Mesendoderm (in vitro differentiated cells): ENCODE measurements around the gene PPT1.
"Not testable (repeated sequence)": the region's sequence is repeated elsewhere in the genome, so short reads cannot be mapped to it uniquely, and the experiment has no call there.

Source experiments
- DNase-seq: peaks from one replicate; pipeline ENCODE4 v3.0.0; 2013
- H2AK5ac ChIP-seq: 2 replicates; pipeline ENCODE4 v1.6.1; 2013; ENCODE audit warnings: low read length, inconsistent platforms
- H2BK120ac ChIP-seq: 2 replicates; pipeline ENCODE4 v1.6.1; 2013; ENCODE audit warnings: low read depth, mild to moderate bottlenecking, low read length, moderate library complexity, mixed read lengths
- H2BK15ac ChIP-seq: replicated peaks from 2 replicates; pipeline ENCODE4 v1.6.1; 2013; ENCODE audit warnings: low read depth, mild to moderate bottlenecking, moderate library complexity
- H2BK5ac ChIP-seq: 2 replicates; pipeline ENCODE4 v1.6.1; 2013; ENCODE audit warnings: low read length, inconsistent platforms
- H3K18ac ChIP-seq: 2 replicates; pipeline ENCODE4 v1.6.1; 2013; ENCODE audit warnings: mild to moderate bottlenecking, low read length, mixed read lengths
- H3K23ac ChIP-seq: one replicate; pipeline ENCODE4 v1.6.1; 2013; ENCODE audit warnings: low read length
- H3K27ac ChIP-seq: 2 replicates; pipeline ENCODE4 v1.5.1; 2013; ENCODE audit warnings: low read depth, mild to moderate bottlenecking, inconsistent platforms, low read length, moderate library complexity
- H3K27me3 ChIP-seq: 2 replicates; pipeline ENCODE4 v1.6.1; 2013; ENCODE audit warnings: low read length, control low read depth, mild to moderate bottlenecking, inconsistent platforms; ENCODE audit not compliant: insufficient read depth, poor library complexity
- H3K36me3 ChIP-seq: 2 replicates; pipeline ENCODE4 v1.6.1; 2013; ENCODE audit warnings: low read length, inconsistent platforms; ENCODE audit not compliant: control insufficient read depth, insufficient read depth
- H3K4ac ChIP-seq: one replicate; pipeline ENCODE4 v1.6.1; 2013; ENCODE audit warnings: low read depth, mild to moderate bottlenecking, low read length, moderate library complexity
- H3K4me1 ChIP-seq: 2 replicates; pipeline ENCODE4 v1.6.1; 2013; ENCODE audit warnings: low read depth, low read length, inconsistent platforms; ENCODE audit not compliant: control insufficient read depth
- H3K4me2 ChIP-seq: 2 replicates; pipeline ENCODE4 v1.6.1; 2013; ENCODE audit warnings: low read length
- H3K4me3 ChIP-seq: 2 replicates; pipeline ENCODE4 v1.5.1; 2013; ENCODE audit warnings: mild to moderate bottlenecking, low read length
- H3K56ac ChIP-seq: one replicate; pipeline ENCODE4 v1.6.1; 2013; ENCODE audit warnings: low read length
- H3K79me1 ChIP-seq: 2 replicates; pipeline ENCODE4 v1.6.1; 2013; ENCODE audit warnings: low read length, inconsistent platforms
- H3K79me2 ChIP-seq: 2 replicates; pipeline ENCODE4 v1.6.1; 2013; ENCODE audit warnings: mild to moderate bottlenecking, low read length; ENCODE audit not compliant: control insufficient read depth, insufficient read depth
- H3K9ac ChIP-seq: 2 replicates; pipeline ENCODE4 v1.6.1; 2013; ENCODE audit warnings: low read length, inconsistent platforms
- H4K5ac ChIP-seq: one replicate; pipeline ENCODE4 v1.6.1; 2013; ENCODE audit warnings: low read length
- H4K8ac ChIP-seq: one replicate; pipeline ENCODE4 v1.6.1; 2013; ENCODE audit warnings: low read depth, mild to moderate bottlenecking, control low read depth, low read length, moderate library complexity
- WGBS: extraction: QIAGEN DNeasy Blood & Tissue Kit; methylation state at CpG from one replicate; pipeline ENCODE4 v1.1.7; 2013; ENCODE audit warnings: low lambda C conversion rate, missing lambda C conversion rate; ENCODE audit not compliant: insufficient coverage; ENCODE audit errors: extremely low coverage; 5-methylcytosine and 5-hydroxymethylcytosine counted together

Gene PPT1

DNA sequence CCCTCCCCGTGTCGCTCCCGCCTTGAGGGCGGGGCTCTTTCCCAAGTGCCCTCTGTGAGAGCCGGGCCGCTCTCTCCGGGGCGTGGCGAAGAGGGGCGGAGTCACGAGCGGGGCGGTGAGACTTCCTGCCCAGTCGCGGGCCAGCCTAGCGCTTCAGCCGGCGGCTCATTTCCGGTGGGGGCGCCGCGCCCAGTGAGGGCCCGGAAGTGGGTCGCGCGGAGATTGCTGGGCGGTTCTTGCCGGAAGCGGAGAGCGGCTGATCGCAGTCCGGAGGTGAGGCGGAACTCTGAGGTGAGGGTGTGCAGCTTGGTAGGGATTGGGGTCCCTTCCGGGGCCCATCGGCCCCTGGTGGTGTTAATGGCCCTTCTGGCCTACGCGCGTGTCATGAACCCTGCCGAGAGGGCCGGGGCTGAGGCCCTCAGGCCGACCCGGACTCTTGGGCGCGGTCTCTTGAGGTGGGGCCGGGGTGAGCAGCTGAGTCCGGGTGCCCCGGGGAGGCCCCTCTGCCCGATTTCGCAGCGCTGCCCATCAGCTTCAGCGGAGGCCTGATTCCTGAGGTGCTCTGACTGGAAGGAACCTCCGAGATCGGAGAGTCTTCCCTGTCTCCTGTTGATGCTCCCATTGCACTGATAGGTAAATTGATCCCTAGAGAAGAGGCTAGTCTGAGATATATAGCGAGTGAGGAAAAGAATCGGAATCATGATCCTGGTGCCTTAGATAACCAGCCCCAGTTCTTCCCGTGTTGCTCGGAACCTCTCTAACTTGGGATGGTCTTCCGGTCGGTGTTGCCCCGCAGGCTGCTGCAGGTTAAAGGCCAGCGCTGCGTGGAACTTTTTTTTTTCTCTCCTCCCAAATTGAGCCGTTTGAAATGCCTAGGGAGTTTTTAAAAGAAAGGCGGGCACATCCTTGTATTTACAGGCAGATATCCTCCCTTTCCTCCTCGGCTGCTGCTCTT, 56.3 kb downstream of the PPT1 start, which contains the start of gene CAP1:
TSS of gene CAP1 (plus strand) at position 219 of the 955 bp plus-strand sequence. CDS start 18,618 bp downstream, outside the sequence.
- Histone ChIP-seq H3K27me3 (no peaks in the 10 kb centered on the region), H3K36me3 (no peaks in the 10 kb centered on the region), H4K5ac (no peak within 1 kb of the TSS), H3K79me2 (peaks cover 45% of the 10 kb centered on the region), H3K9ac (peak within 1 kb of the TSS; percentile 86), H2BK120ac (peak within 1 kb of the TSS; percentile 19), H3K4me1 (peaks cover 4% of the 10 kb centered on the region), H4K8ac (peak within 1 kb of the TSS; percentile 43), H3K56ac (peak within 1 kb of the TSS; percentile 98), H3K4me3 (peak within 1 kb of the TSS; percentile 63), H3K23ac (peak within 1 kb of the TSS; percentile 76), H3K4ac (peak within 1 kb of the TSS; percentile 97), H3K27ac (peak within 1 kb of the TSS; percentile 97), H2BK5ac (peak within 1 kb of the TSS; percentile 81), H2AK5ac (no peak within 1 kb of the TSS), H3K18ac (peak within 1 kb of the TSS; percentile 88), H2BK15ac (no peak within 1 kb of the TSS), H3K79me1 (peaks cover 11% of the 10 kb centered on the region), H3K4me2 (peak within 1 kb of the TSS; percentile 44)
- WGBS: no CpG with 5 or more reads among the region's 65 CpGs
- DNase-seq: peak; percentile 99

- peak overlapping the region; percentile 43 for H3K18ac ChIP-seq
- peak overlapping the region; percentile 81 for H2BK5ac ChIP-seq
- peak overlapping the region; percentile 98 for H3K56ac ChIP-seq
- H3K4me1 ChIP-seq: peaks cover 4% of the 10 kb centered on the region
- no peak overlapping the region for H2AK5ac ChIP-seq
- peak overlapping the region; percentile 77 for H3K4ac ChIP-seq
- H4K5ac ChIP-seq: no peak overlapping the region
- H3K4me2 ChIP-seq: peak overlapping the region; percentile 44
- peak overlapping the region; percentile 19 for H2BK120ac ChIP-seq
- H3K23ac ChIP-seq: peak overlapping the region; percentile 75
- H4K8ac ChIP-seq: peak overlapping the region; percentile 43
- no peak overlapping the region for H2BK15ac ChIP-seq
- peak overlapping the region; percentile 97 for H3K27ac ChIP-seq
- WGBS: no CpG with 5 or more reads among the region's 52 CpGs
- DNase-seq: peak; percentile 90
- H3K36me3 ChIP-seq: no peaks in the 10 kb centered on the region
- H3K27me3 ChIP-seq: no peaks in the 10 kb centered on the region
- H3K79me1 ChIP-seq: peaks cover 5% of the 10 kb centered on the region
- peak overlapping the region; percentile 48 for H3K4me3 ChIP-seq
- peak overlapping the region; percentile 86 for H3K9ac ChIP-seq
- H3K79me2 ChIP-seq: peaks cover 38% of the 10 kb centered on the region
These were observed 57.1 kb downstream of the PPT1 start for GRCh38 chr1:40039757-40040510.

DNA sequence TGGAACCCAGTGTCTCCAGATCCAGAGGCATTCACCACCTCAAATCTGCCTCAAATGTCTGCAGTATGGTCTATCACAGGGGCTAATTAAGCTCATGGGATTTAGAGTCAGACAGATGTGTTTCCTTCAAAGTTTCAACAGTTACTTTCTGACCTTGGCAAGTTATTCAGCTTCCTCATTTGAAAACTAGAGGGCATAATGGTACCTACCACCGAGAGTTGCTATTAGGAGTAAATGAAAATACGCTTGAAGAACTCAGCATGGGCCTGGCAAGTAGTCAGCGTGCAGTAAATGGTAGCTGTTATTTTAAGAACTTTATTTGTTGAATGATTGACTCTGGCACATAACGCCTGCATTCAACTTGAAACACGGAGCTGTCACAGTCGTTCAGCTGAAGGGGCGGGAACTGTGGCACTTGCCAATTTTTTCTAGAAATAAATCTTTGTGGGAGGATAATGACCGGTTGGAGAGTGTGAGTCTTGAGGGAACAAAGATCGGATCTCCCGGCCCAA, 57.8 kb downstream of the PPT1 start:
- Histone ChIP-seq H3K79me2 (peaks cover 37% of the 10 kb centered on the region), H2BK120ac (no peak overlapping the region), H3K9ac (peak overlapping the region; percentile 86), H4K5ac (peak overlapping the region; percentile 97), H3K4ac (peak overlapping the region; percentile 74), H3K4me3 (peak overlapping the region; percentile 48), H2AK5ac (no peak overlapping the region), H3K23ac (peak overlapping the region; percentile 75), H3K27ac (peak overlapping the region; percentile 97), H4K8ac (no peak overlapping the region), H3K4me2 (peak overlapping the region; percentile 44), H3K4me1 (peaks cover 4% of the 10 kb centered on the region), H3K18ac (peak overlapping the region; percentile 43), H3K36me3 (no peaks in the 10 kb centered on the region), H2BK5ac (peak overlapping the region; percentile 81), H2BK15ac (no peak overlapping the region), H3K56ac (peak overlapping the region; percentile 98), H3K27me3 (no peaks in the 10 kb centered on the region), H3K79me1 (peaks cover 5% of the 10 kb centered on the region)
- peak; percentile 40 for DNase-seq
- WGBS: no CpG with 5 or more reads among the region's 10 CpGs

DNA sequence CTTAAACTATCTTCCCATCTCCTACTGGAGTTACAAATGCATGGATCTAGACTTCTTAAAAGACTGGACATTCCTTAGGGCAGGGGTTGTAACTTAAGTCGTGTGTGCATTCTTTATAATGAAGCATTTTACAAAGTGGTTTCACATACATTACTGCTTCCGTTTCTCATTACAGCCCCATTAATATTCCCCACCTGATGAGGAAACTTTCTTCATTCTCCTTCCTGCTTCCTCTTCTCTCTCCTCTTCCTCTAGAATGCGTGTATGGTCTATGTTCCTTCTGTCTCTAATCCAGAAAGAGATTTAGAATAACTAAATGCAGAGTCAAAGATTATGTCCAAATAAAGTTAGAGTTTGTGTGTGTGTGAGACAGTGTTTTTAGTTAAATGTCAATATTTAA, 58.4 kb downstream of the PPT1 start:
- Histone ChIP-seq H3K27ac (no peak overlapping the region), H3K4me2 (no peak overlapping the region), H3K4ac (no peak overlapping the region), H3K4me1 (peaks cover 4% of the 10 kb centered on the region), H3K4me3 (no peak overlapping the region), H3K79me2 (peaks cover 31% of the 10 kb centered on the region), H3K9ac (no peak overlapping the region), H3K18ac (no peak overlapping the region), H4K8ac (no peak overlapping the region), H3K23ac (no peak overlapping the region), H3K79me1 (peaks cover 5% of the 10 kb centered on the region), H2AK5ac (no peak overlapping the region), H2BK5ac (no peak overlapping the region), H3K56ac (no peak overlapping the region), H2BK120ac (no peak overlapping the region), H3K27me3 (no peaks in the 10 kb centered on the region), H2BK15ac (no peak overlapping the region), H4K5ac (no peak overlapping the region), H3K36me3 (no peaks in the 10 kb centered on the region)
- DNase-seq: no peak
- WGBS: no CpG with 5 or more reads among the region's 3 CpGs

- H4K8ac ChIP-seq, H3K4me3 ChIP-seq, H2BK15ac ChIP-seq, H3K4ac ChIP-seq, H3K27ac ChIP-seq, H3K79me1 ChIP-seq, H3K23ac ChIP-seq, H3K27me3 ChIP-seq, H3K4me1 ChIP-seq, H2BK5ac ChIP-seq, DNase-seq, H2AK5ac ChIP-seq, H3K4me2 ChIP-seq, H3K18ac ChIP-seq, H2BK120ac ChIP-seq, H3K9ac ChIP-seq, H4K5ac ChIP-seq, H3K36me3 ChIP-seq, H3K56ac ChIP-seq: not testable (repeated sequence)
- WGBS: no CpG with 5 or more reads among the region's 8 CpGs
- H3K79me2 ChIP-seq: peaks cover 17% of the 10 kb centered on the region
These were observed 59.8 kb downstream of the PPT1 start for GRCh38 chr1:40037254-40037653.
